GM19372 (cell line): ENCODE data around the gene LIPJ.

ENCODE experiments used
- ATAC-seq: cut with Tn5 transposase; IDR thresholded peaks from one replicate; pipeline ENCODE4 v1.9.1; 2021; ENCODE audit warnings: mild to moderate bottlenecking, low read depth, moderate library complexity; ENCODE audit not compliant: unreplicated experiment

The LIPJ gene, protein sequence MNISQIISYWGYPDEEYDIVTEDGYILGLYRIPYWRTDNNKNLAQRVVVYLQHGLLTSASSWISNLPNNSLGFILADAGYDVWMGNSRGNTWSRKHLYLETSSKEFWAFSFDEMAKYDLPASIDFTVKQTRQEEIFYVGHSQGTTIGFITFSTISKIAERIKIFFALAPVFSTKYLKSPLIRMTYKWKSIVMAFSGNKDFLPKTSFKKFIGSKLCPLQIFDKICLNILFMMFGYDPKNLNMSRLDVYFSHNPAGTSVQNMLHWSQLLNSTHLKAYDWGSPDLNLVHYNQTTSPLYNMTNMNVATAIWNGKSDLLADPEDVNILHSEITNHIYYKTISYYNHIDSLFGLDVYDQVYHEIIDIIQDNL

DNA sequence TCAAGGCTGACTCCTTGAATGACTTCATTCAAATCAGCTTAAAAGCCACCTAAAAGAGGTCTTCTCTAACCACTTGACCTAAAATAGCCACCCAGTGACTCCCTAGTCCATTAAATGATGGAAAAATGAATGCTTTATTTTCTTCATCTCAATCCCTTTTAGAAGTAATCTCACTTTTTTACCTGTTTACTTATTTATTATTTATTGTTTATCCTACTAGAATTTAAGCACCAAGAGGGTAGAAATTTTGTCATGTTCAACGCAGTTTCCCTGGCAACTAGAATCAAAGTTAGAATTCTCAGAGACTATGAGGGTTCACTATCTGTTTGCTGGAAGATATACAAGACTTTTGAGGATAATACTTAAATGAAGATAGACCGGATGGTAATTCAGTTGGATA is at the start of gene LIPJ:
LIPJ (plus strand) TSS at position 301 of the 400 bp plus-strand sequence. CDS start 3,926 bp downstream, outside the sequence.
- no peak for ATAC-seq

GRCh38 chr10:88537322-88537721 is 49.2 kb upstream of the LIPJ start:
- no peak for ATAC-seq

DNA sequence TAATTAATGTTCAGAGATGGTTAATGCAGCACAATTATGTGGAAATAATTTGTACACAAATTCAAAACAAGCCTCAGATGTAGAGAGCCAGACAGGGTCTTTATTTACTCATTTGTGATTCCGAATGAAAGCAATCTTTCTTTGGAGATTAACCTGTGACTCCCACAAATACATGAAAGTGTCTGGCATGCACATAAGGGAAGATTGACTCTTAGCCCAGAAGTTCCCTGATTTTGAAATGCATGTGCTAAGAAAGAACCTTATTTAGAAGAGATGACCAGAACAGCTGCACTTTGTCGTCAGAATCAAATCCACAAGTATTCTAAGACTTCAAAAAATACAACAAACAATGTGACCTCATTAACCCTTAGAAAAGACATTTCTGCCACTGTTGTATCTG is 48.5 kb upstream of the LIPJ start:
- no peak for ATAC-seq

GRCh38 chr10:88540351-88540750 is 46.2 kb upstream of the LIPJ start:
- no peak for ATAC-seq

- ATAC-seq: no peak
These were observed 45.4 kb upstream of the LIPJ start for GRCh38 chr10:88541116-88541626.

DNA sequence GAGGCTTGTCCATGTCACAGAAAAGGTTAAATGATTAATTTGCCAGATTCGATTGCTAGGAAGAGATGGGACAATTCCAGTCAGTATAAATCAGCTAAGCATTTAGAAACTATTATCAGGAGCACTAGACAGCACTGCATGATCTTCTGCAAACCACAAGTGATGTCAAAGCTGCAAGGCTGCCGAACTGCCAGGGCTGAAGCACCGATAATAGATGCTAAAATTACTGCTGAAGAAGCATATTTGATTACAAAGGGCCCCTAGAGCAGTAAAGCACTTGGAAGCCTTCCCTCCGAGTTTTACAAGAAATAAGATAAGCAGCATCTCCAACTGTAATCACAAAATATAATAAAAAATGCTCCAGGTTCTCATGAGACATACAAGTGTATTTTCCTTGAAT is 44.0 kb upstream of the LIPJ start:
- no peak for ATAC-seq

GRCh38 chr10:88544140-88544870 is 42.3 kb upstream of the LIPJ start:
- no peak for ATAC-seq

DNA sequence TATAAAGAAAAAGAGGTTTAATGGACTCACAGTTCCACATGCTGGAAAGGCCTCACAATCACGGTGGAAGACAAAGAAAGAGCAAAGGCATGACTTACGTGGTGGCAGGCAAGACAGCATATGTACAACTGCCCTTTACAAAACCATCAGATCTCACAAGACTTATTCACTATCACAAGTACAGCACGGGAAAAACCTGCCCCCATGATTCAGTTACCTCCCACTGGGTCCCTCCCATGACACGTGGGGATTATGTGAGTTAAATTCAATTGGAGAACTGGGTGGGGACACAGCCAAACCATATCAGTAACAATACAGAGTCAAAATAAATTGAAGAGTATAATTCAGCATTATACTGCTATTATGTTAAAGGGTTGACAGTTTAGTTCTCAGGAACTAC is 41.2 kb upstream of the LIPJ start:
- ATAC-seq: no peak

GRCh38 chr10:88546497-88546896 is 40.1 kb upstream of the LIPJ start:
- ATAC-seq: no peak

- no peak for ATAC-seq
These were observed 35.3 kb upstream of the LIPJ start for GRCh38 chr10:88551246-88551645.

DNA sequence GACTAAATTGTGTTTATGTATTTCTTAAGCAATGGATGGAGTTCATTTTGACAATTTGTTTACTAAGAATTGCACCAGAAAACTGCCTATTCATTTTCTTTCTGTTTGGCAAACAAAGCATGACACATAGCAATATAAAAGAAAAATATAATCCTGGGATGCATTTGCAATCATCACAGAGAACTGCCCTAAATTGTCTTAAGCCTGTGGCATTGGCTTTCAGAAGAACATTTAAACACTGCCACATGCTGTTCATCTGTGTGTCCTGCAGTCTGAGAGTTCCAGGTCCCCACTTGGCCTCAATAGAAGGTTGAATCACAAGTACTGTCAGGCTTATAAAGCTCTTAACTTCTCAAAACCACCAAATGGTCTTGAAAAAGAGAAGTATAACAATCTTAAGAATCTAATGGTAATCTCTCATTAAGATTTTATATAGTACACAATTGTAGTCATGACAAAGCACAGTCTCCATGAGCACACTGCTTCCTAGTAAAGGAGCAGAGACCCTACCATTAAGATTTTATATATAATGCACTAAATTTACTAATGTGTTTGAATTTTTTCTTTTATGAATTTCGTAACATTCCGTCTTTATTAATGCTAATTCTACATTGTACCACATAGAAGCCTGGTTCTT is 33.3 kb upstream of the LIPJ start:
- no peak for ATAC-seq

DNA sequence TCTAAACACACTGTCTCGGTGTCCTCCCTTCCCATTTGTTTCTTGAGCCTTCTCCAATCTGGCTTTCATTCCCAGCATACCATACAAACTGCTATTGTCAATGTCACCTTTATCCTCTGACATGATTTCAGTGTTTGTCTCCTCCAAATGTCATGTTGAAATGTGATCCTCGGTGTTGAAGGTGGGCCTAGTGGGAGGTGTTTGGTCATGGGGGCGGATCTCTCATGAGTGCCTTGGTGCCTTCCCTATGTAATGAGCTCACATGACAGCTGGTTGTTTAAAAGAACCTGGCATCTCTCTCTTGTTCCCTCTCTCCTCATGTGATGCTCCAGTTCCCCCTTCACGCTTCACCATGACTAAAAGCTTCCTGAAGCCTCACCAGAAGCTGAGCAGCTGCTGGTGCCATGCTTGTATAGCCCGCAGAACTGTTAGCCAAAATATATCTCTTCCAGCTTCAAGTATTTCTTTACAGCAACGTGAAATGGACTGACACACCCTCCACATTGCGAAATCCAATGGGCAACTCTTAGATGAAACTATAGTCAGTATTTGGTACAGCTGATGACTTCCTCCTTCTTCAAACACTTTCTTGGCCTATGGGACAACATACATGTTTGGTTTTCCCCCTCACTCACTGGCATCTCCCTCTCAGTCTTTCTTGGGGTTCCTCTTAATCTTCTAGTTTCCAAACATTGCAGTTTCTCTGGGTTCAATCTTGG is 31.2 kb upstream of the LIPJ start:
- no peak for ATAC-seq

DNA sequence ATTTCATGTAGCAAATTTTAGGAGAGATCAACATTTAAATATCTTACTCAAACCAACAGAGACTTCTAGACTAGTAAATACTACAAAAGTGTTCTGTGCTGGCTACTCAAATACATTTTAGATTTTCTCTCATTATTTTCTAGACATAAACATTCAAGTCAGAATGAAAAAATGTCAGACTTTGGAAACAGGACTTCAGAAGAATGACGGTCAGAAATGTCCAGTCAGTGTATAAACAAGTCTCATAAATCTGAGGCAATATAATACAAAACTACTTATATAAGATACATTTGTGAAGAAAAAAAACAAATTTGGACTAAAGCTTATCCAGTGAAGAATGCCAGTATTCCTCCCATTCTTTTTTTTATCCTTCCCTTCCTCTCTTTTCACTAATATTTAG is 29.3 kb upstream of the LIPJ start:
- ATAC-seq: no peak

GRCh38 chr10:88557658-88558057 is 28.9 kb upstream of the LIPJ start:
- ATAC-seq: no peak

GRCh38 chr10:88562152-88562551 is 24.4 kb upstream of the LIPJ start:
- ATAC-seq: no peak

DNA sequence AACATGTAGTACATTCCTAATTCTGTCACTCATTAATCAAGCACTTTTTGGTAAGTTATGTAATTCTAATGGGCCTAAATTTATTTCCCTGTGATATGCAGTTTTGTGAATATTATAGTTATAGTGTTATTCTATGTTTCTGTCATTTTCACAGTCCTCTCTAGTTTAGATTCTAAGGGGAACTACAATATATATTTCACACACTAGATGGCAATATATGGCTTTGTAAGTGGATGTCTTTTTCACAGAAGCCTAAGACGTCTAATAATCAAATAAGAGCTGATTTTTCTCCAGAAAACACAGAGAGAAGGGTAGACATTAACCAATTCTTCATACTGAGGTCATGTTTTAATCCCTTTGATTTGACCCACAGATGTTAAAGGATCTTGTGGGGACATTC is 21.5 kb upstream of the LIPJ start:
- no peak for ATAC-seq

- ATAC-seq: no peak
These were observed 4.2 kb upstream of the LIPJ start for GRCh38 chr10:88582411-88582805.

GRCh38 chr10:88582806-88583583 is 3.6 kb upstream of the LIPJ start, which contains the start of gene RNLS:
Gene RNLS, minus strand, starts transcription at chr10:88583318.
- ATAC-seq: peak; percentile 85

DNA sequence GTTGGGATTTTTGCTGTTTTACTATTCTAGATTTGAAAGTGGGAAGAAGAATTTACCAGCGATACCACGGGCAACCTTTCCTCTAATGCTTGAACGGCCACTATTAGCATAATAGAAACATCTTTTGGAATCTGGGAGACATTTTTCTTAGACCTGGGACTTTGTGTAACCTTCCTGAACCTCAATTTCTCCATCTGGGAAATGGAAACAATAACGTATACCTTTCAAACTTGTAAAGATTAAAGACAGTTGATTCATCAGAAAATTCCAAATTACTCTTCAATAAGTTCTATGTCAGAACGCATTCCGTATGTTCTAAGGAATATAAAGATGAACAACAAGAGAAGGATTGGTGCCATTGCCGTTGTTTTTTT is 3.0 kb upstream of the LIPJ start:
- ATAC-seq: no peak

GRCh38 chr10:88592381-88592780 is 5.8 kb downstream of the LIPJ start:
- ATAC-seq: no peak
